Fibroblast of pulmonary artery (primary cell): ENCODE measurements around the gene PTPMT1.

Experiments
- DNase-seq: peaks from one replicate; pipeline ENCODE4 v3.0.0-alpha.2; 2010; ENCODE audit warnings: low read depth
- H3K4me3 ChIP-seq: replicated peaks from 2 replicates; pipeline ENCODE4 v1.5.1; 2011; ENCODE audit warnings: low read depth, mild to moderate bottlenecking, control low read depth, low read length, moderate library complexity
- TF ChIP-seq, protein P1 (sequence below): IDR thresholded peaks from 2 replicates; pipeline ENCODE4 v1.5.1; 2011; ENCODE audit warnings: mild to moderate bottlenecking, control low read depth, low read length, inconsistent platforms; ENCODE audit errors: missing control alignments

Gene PTPMT1

GRCh38 chr11:47564933-47565339, 463 bp upstream of the PTPMT1 start:
- DNase-seq, result no peak
- TF ChIP-seq, protein P1, sequence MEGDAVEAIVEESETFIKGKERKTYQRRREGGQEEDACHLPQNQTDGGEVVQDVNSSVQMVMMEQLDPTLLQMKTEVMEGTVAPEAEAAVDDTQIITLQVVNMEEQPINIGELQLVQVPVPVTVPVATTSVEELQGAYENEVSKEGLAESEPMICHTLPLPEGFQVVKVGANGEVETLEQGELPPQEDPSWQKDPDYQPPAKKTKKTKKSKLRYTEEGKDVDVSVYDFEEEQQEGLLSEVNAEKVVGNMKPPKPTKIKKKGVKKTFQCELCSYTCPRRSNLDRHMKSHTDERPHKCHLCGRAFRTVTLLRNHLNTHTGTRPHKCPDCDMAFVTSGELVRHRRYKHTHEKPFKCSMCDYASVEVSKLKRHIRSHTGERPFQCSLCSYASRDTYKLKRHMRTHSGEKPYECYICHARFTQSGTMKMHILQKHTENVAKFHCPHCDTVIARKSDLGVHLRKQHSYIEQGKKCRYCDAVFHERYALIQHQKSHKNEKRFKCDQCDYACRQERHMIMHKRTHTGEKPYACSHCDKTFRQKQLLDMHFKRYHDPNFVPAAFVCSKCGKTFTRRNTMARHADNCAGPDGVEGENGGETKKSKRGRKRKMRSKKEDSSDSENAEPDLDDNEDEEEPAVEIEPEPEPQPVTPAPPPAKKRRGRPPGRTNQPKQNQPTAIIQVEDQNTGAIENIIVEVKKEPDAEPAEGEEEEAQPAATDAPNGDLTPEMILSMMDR, result no peak
- peak overlapping the region; percentile 83 for H3K4me3 ChIP-seq

DNA sequence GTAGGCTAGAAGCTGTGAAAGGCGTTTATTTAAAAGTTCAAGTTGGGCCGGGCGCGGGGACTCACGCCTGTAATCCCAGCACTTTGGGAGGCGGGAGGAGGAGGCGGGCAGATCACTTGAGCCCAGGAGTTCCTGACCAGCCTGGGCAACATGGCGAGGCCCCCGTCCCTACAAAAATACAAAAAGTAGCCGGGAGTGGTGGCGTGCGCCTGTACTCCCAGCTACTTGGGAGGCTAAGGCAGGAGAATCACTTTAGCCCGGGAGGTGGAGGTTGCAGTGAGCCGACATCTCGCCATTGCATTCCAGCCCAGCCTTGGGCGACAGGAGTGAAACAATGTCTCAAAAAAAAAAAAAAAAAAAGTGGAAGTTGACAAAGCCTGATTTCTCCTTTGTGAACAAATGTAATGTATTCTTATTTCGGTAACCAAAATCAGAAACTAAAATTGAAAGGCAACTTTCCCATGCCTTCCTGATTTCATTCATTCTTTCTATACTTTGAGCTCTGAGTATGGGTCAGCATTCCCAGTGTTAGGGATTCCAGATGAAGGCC, 825 bp downstream of the PTPMT1 start:
- peak overlapping the region; percentile 83 for H3K4me3 ChIP-seq
- TF ChIP-seq, protein P1, result no peak
- DNase-seq, result no peak

DNA sequence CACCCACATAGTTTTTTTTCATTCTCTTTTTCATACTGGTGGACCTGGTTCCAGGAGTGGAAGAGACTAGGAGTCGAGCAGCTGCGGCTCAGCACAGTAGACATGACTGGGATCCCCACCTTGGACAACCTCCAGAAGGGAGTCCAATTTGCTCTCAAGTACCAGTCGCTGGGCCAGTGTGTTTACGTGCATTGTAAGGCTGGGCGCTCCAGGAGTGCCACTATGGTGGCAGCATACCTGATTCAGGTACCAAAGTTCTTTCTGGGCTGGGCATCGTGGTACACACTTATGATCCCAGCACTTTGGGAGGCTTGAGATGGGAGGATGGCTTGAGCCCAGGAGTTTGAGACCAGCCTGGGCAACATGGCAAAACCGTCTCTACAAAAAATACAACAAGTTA, 4.2 kb downstream of the PTPMT1 start:
- TF ChIP-seq, protein P1, result no peak
- no peak for DNase-seq
- H3K4me3 ChIP-seq, result no peak overlapping the region

DNA sequence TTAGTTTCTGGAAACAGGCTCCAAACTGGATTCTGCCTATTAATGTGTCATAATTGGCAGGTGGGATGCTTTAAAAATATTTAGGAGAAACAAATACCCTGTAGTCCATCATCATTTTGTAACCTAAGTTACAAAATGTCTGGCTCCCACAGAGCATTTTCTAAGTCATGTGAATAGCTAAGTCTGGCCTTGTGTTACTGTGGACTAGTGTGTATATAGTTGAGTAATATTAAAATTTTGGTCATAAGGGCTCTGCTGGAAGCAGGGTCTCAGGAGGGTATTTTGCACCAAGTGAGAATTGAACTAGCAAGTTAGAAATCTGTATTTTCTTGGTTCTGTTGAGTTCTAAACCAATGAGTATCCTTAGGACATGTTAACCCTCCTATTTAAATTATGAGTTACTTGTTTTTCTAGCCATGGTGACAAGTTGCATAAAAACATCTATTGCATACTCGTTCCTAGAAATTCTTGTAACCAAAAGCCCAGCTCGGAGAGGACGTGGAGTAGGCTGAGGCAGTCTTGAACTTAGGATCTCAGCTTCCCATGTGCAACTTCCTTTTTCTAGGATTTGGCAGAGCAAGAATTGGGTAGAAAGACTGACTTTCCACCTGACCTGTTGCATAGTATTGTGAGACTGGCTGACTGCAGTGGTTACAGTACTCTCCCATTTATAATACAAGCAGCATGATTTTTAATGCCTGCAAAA, 5.4 kb downstream of the PTPMT1 start:
- TF ChIP-seq, protein P1, result no peak
- DNase-seq, result no peak

GRCh38 chr11:47571357-47571729, 5.9 kb downstream of the PTPMT1 start:
- TF ChIP-seq, protein P1, result no peak
- no peak for DNase-seq
- H3K4me3 ChIP-seq, result no peak overlapping the region

More for the DNA sequence above, 5.4 kb downstream of the PTPMT1 start:
- H3K4me3 ChIP-seq, result no peak overlapping the region

GRCh38 chr11:47571895-47572294, 6.5 kb downstream of the PTPMT1 start:
- no peak for DNase-seq
- H3K4me3 ChIP-seq, result no peak overlapping the region
- TF ChIP-seq, protein P1, result no peak
